Measurements from ENCODE around the gene KRTAP20-2. TPM values are rescaled to one million over a fixed set of nuclear protein-coding genes. Genes with fewer than 3 reads are reported as not detected.

KRTAP20-2 gene
- total RNA-seq = not detected

DNA sequence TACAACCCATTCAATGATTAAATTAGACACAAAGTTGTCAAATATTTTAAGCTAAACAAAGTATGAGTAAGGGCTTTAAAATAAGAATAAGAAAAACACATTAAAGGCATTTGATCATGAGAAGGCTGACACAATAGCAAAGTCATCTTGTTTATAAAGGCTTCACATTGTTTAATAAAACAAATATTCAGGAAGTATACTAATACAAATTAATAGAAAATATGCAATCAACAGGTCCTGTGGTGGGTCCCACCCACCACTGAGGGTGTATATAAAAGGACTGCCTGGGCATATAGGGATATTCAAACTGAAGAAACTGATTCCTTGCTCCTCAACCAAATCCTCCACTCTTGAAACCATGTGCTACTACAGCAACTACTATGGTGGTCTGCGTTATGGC lies at the start of gene KRTAP20-2:
KRTAP20-2 (plus strand) TSS at position 301 of the 400 bp plus-strand sequence; CDS start at position 359, 58 bp downstream.

DNA sequence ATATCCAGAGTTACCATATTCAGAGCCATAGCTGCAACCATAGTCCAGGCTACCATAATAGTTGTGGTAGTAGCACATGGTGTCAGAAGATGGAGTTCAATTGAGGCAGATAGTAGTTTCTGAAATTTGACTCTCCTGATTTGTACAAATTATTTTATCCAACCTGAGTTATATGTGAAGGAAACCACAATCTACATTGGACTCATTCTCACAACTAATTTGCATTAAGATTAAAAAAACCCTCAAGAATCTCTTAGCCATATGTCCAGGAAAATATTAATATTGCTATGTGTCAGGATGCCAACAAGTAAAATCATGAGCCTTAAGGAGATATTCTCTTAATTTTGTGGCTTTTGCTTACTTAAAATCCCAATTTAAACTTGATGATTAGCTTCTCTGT lies 44.7 kb upstream of the KRTAP20-2 start, which contains the start of gene KRTAP22-2:
KRTAP22-2 (minus strand) TSS at position 101 of the 400 bp plus-strand sequence.

DNA sequence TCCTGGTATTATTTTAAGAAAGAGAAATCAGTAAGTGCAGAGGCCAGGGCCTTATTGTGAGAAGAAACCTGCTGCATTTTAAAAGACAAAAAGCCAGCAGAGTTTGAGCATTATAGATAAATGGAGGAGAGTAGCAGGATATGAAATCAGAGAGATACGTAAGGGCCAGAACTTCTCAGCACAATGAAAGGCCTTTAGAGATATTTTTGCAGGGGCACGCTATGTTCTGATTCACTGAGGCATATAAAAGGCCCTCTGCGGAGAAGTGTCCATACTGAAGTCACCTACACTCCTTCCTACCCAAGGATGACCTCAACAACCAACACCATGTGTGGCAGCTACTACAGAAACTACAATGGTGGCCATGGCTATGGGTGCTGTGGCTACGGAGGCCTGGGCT lies 42.9 kb upstream of the KRTAP20-2 start, which contains the start of gene KRTAP6-3:
KRTAP6-3 (plus strand) TSS at position 301 of the 400 bp plus-strand sequence; CDS start at position 307, 6 bp downstream.

DNA sequence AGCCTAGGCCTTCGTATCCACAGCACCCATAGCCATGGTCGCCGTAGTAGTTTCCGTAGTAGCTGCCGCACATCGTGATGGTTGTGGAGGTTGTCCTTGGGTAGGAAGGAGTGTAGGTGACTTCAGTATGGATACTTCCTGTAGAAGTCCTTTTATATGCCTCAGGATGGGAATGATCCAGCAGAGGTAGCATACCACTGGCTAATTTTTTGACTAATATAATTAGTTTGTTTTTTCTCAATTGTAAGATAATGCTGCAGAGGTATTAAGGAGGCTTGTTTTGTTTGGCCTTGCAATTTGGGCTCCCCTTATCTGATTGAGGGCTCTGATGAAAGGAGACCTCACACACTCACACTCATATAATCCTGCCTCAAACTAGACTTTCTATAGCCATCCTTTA lies 36.2 kb upstream of the KRTAP20-2 start, which contains the start of gene KRTAP6-2:
KRTAP6-2 (minus strand) TSS at position 101 of the 400 bp plus-strand sequence; CDS start at position 73, 28 bp downstream.

DNA sequence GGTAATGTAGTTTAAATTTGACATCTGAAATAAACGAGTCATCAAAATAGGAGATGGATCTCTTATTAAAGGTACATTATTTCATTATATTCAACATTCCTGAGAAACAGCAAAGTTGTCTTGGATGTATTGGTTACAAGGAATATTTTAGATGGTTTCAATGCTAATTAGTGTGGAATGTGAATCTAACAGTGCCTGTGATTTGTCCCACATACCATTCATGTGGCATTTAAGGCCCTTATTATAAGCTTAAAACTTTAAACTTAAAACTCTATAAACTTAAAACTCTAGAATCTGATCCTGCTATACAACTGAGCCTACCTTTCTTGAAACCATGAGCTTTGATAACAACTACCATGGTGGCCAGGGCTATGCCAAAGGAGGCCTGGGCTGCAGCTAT lies 34.2 kb upstream of the KRTAP20-2 start, which contains the start of gene KRTAP22-1:
KRTAP22-1 (plus strand) TSS at position 301 of the 400 bp plus-strand sequence.

DNA sequence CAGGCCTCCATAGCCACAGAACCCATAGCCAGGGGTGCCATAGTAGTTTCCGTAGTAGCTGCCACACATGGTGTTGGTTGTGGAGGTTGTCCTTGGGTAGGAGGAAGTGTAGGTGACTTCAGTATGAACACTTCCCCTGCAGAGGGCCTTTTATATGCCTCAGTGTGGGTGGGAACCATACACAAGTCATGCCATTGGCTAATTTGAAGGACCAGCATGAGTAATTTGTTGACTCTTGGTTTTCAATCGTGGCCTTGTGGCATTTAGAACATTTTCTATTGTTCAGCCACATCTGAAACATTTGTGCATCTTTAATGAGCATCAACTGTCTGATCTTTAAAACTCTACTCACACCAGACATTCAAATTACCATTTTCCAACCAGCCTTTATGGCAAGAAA lies 21.2 kb upstream of the KRTAP20-2 start, which contains the start of gene KRTAP6-1:
KRTAP6-1 (minus strand) TSS at position 95 of the 400 bp plus-strand sequence; CDS start at position 69, 26 bp downstream.

DNA sequence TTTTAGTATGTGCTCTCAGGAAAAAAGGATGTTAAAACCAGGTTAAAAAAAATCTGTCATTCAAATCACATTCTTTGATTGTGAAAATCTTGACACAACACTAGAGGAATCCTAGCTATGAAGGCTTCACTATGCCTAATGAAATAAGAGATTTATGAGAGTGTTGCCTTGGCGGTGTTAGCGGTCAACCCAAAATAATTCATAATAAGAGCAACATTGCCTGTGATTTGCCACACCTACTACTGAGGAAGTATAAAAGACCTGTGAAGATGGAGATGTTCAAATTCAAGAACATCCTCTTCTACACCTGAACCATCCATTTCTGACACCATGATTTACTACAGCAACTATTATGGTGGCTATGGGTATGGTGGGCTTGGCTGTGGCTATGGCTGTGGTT lies 18.9 kb upstream of the KRTAP20-2 start, which contains the start of gene KRTAP20-1:
KRTAP20-1 (plus strand) TSS at position 301 of the 400 bp plus-strand sequence; CDS start at position 331, 30 bp downstream.

DNA sequence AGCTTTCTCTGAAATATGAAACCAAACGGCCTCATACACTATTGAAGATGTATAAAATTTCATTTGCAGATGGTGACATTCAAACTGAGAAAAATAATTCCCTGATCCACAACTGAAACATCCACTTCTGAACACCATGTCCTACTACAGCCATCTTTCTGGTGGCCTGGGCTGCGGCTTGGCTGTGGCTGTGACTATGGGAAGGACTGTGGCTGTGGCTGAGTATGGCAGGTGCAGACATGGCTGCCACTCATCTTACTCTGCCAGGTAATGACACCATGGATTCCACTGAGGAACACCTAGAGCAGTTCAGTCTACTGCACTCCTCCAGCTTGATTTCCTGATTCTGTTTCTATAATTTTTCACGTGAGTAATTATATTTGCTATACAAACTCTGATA lies 14.5 kb upstream of the KRTAP20-2 start, which contains the start of gene KRTAP20-4:
KRTAP20-4 (plus strand) TSS at position 106 of the 400 bp plus-strand sequence.

DNA sequence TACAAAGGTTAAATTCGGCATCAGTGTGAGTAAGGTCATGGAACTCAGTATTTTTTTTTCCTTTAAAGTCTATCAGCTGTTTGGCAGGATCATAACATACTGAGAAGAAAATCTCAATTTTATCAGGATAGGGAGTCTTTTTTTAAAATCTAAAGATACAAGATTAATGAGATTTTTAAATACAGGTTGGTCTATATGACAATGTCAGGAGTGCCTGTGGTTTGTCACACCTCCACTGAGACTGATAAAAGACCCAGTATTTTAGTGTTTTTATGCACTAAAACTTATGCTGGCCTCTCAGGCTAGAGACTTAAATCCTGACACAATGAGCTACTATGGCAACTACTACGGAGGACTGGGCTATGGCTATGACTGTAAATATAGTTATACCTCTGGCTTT lies 7.6 kb downstream of the KRTAP20-2 start, which contains the start of gene KRTAP20-3:
KRTAP20-3 (plus strand) TSS at position 301 of the 400 bp plus-strand sequence.

Small RNA genes lying within 50 kb of the gene (small RNA-seq; reads per million reads assigned to genes)
- gene KRTAP20-1 (ENCODE audit: low replicate concordance) = not detected
- not detected for gene KRTAP20-3 (ENCODE audit: low replicate concordance)
- not detected for gene KRTAP20-4 (ENCODE audit: low replicate concordance)
- gene KRTAP22-1 (ENCODE audit: low replicate concordance) = not detected
- not detected for gene KRTAP22-2 (ENCODE audit: low replicate concordance)

Other genes with a start within 250 kb of the KRTAP20-2 start
- not detected for gene KRTAP13-1, start 239.2 kb upstream of the KRTAP20-2 start, total RNA-seq
- not detected for gene KRTAP13-3, start 209.3 kb upstream of the KRTAP20-2 start, total RNA-seq
- gene KRTAP13-4, start 205.0 kb upstream of the KRTAP20-2 start, total RNA-seq = not detected
- not detected for gene KRTAP15-1, start 194.9 kb upstream of the KRTAP20-2 start, total RNA-seq
- gene KRTAP19-1, start 154.8 kb upstream of the KRTAP20-2 start, total RNA-seq = not detected
- gene KRTAP19-2, start 147.8 kb upstream of the KRTAP20-2 start, total RNA-seq = not detected
- gene KRTAP19-3, start 143.2 kb upstream of the KRTAP20-2 start, total RNA-seq = not detected
- gene KRTAP19-4, start 138.0 kb upstream of the KRTAP20-2 start, total RNA-seq = not detected
- gene KRTAP19-5, start 133.1 kb upstream of the KRTAP20-2 start, total RNA-seq = not detected
- not detected for gene KRTAP19-6, start 93.3 kb upstream of the KRTAP20-2 start, total RNA-seq
- gene KRTAP19-7, start 73.9 kb upstream of the KRTAP20-2 start, total RNA-seq = not detected
- not detected for gene KRTAP22-2, start 44.8 kb upstream of the KRTAP20-2 start, total RNA-seq
- not detected for gene KRTAP6-3, start 42.8 kb upstream of the KRTAP20-2 start, total RNA-seq
- not detected for gene KRTAP6-2, start 36.3 kb upstream of the KRTAP20-2 start, total RNA-seq
- gene KRTAP22-1, start 34.1 kb upstream of the KRTAP20-2 start, total RNA-seq = not detected
- gene KRTAP6-1, start 21.3 kb upstream of the KRTAP20-2 start, total RNA-seq = not detected
- gene KRTAP20-1, start 18.8 kb upstream of the KRTAP20-2 start, total RNA-seq = not detected
- gene KRTAP20-4, start 14.6 kb upstream of the KRTAP20-2 start, total RNA-seq = not detected
- gene KRTAP20-3, start 7.7 kb downstream of the KRTAP20-2 start, total RNA-seq = not detected
- gene KRTAP21-3, start 83.6 kb downstream of the KRTAP20-2 start, total RNA-seq = not detected
- gene KRTAP21-2, start 112.1 kb downstream of the KRTAP20-2 start, total RNA-seq = not detected
- not detected for gene KRTAP21-1, start 120.2 kb downstream of the KRTAP20-2 start, total RNA-seq
- not detected for gene KRTAP8-1, start 178.1 kb downstream of the KRTAP20-2 start, total RNA-seq
- gene KRTAP7-1, start 194.6 kb downstream of the KRTAP20-2 start, total RNA-seq = not detected
- gene KRTAP11-1, start 246.4 kb downstream of the KRTAP20-2 start, total RNA-seq = not detected